SK-N-MC (cell line): ENCODE measurements around the gene USP35.

Experiments
- DNase-seq: peaks from one replicate; pipeline ENCODE4 v3.0.0-alpha.2; 2011; ENCODE audit warnings: low read depth, low spot score
- H3K27ac ChIP-seq: fragments of 200-600 bp; sonication (generic); 2 replicates; pipeline ENCODE4 v1.5.1; 2016; ENCODE audit warnings: mixed run types
- H3K36me3 ChIP-seq: fragments of 200-600 bp; sonication (generic); 2 replicates; pipeline ENCODE4 v1.6.1; 2017; ENCODE audit warnings: antibody characterized with exemption, low read length, mixed read lengths; ENCODE audit not compliant: insufficient read depth
- H3K4me3 ChIP-seq: fragments of 200-600 bp; sonication (generic); 2 replicates; pipeline ENCODE4 v1.5.1; 2016
- H3K9ac ChIP-seq: fragments of 200-600 bp; sonication (generic); 2 replicates; pipeline ENCODE4 v1.8.0; 2017; ENCODE audit warnings: mixed run types, mixed read lengths; ENCODE audit not compliant: insufficient read length
- H3K9me3 ChIP-seq: fragments of 200-600 bp; sonication (generic); 2 replicates; pipeline ENCODE4 v1.6.1; 2017; ENCODE audit warnings: low read depth, mild to moderate bottlenecking, antibody characterized with exemption, low read length, moderate library complexity, mixed read lengths
- EZH2 ChIP-seq: fragments of 200-600 bp; sonication (generic); IDR thresholded peaks from one replicate; pipeline ENCODE4 v1.6.1; 2017; ENCODE audit warnings: antibody characterized with exemption
- FOXP2 ChIP-seq: optimal IDR thresholded peaks from 2 replicates; pipeline ENCODE3; 2011; ENCODE audit warnings: mild to moderate bottlenecking, moderate library complexity; ENCODE audit not compliant: insufficient read depth; ENCODE audit errors: extremely low read length, control extremely low read depth
- POLR2AphosphoS5 ChIP-seq: IDR thresholded peaks from 2 replicates; pipeline ENCODE4 v1.6.1; 2012; ENCODE audit warnings: mild to moderate bottlenecking, low read depth, low read length, borderline replicate concordance

The USP35 gene

GRCh38 chr11:78261828-78262227 is 73.1 kb downstream of the USP35 start:
- no peaks in the 10 kb centered on the region for H3K9me3 ChIP-seq
- no peak overlapping the region for H3K9ac ChIP-seq
- H3K27ac ChIP-seq, result no peak overlapping the region
- no peak for DNase-seq
- TF ChIP-seq POLR2AphosphoS5 (no peak), FOXP2 (no peak), EZH2 (no peak)
- H3K4me3 ChIP-seq, result no peak overlapping the region
- H3K36me3 ChIP-seq, result no peaks in the 10 kb centered on the region

GRCh38 chr11:78262238-78262637 is 73.5 kb downstream of the USP35 start:
- no peak overlapping the region for H3K27ac ChIP-seq
- no peak for TF ChIP-seq POLR2AphosphoS5
- TF ChIP-seq FOXP2, result no peak
- TF ChIP-seq EZH2, result no peak
- no peaks in the 10 kb centered on the region for H3K9me3 ChIP-seq
- H3K9ac ChIP-seq, result no peak overlapping the region
- DNase-seq, result no peak
- no peak overlapping the region for H3K4me3 ChIP-seq
- H3K36me3 ChIP-seq, result no peaks in the 10 kb centered on the region

DNA sequence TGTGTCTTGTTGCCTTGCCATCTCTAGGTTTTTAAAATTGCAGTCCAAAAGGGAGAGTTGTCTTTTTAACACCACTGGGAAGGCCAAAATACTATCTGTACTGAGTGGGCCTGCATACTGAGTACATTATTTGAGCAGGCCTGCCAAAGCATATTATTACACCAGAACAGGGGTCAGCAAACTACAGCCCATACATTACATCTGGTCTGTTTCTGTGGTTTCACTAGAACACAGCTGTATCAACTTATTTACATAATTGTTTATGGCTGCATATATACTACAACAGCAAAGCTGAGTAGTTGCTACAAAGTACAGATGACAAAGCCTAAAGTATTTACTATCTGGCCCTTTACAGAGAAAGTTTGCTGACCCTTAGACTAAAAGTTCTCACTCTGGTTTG is 74.0 kb downstream of the USP35 start:
- no peak for TF ChIP-seq FOXP2
- TF ChIP-seq POLR2AphosphoS5, result no peak
- no peak for TF ChIP-seq EZH2
- H3K36me3 ChIP-seq, result no peaks in the 10 kb centered on the region
- no peak overlapping the region for H3K9ac ChIP-seq
- H3K4me3 ChIP-seq, result no peak overlapping the region
- H3K27ac ChIP-seq, result no peak overlapping the region
- H3K9me3 ChIP-seq, result no peaks in the 10 kb centered on the region
- DNase-seq, result no peak
